GM19238 (cell line): ENCODE results near the gene THEM4.
A peak's percentile ranks its signal among the peaks of the same experiment; 100 is the strongest.

Experiments
- DNase-seq: peaks from one replicate; pipeline ENCODE4 v3.0.0; 2011; ENCODE audit warnings: low spot score; ENCODE audit not compliant: insufficient read length

THEM4 gene

GRCh38 chr1:151909167-151910149 is at the start of gene THEM4:
THEM4 (minus strand) TSS chr1:151909511; CDS start chr1:151909458, 53 bp downstream.
- DNase-seq: peak; percentile 95

GRCh38 chr1:151958959-151959358 is 49.6 kb upstream of the THEM4 start:
- no peak for DNase-seq

- no peak for DNase-seq
Observed at GRCh38 chr1:151956957-151957497, 47.7 kb upstream of the THEM4 start.

- no peak for DNase-seq
Observed at GRCh38 chr1:151953409-151954094, 44.2 kb upstream of the THEM4 start.

GRCh38 chr1:151952811-151953210 is 43.5 kb upstream of the THEM4 start:
- no peak for DNase-seq

- DNase-seq: no peak
Observed at GRCh38 chr1:151949371-151950193, 40.3 kb upstream of the THEM4 start.

- no peak for DNase-seq
Observed at GRCh38 chr1:151948506-151948905, 39.2 kb upstream of the THEM4 start.

GRCh38 chr1:151947140-151947539 is 37.8 kb upstream of the THEM4 start:
- no peak for DNase-seq

GRCh38 chr1:151945725-151946722 is 36.7 kb upstream of the THEM4 start:
- no peak for DNase-seq

- DNase-seq: no peak
Observed at GRCh38 chr1:151944857-151945575, 35.7 kb upstream of the THEM4 start.

- DNase-seq: no peak
Observed at GRCh38 chr1:151944126-151944856, 35.0 kb upstream of the THEM4 start.

GRCh38 chr1:151943591-151943990 is 34.3 kb upstream of the THEM4 start:
- no peak for DNase-seq

- no peak for DNase-seq
Observed at GRCh38 chr1:151942882-151943281, 33.6 kb upstream of the THEM4 start.

GRCh38 chr1:151940541-151940940 is 31.2 kb upstream of the THEM4 start:
- no peak for DNase-seq

GRCh38 chr1:151939779-151940178 is 30.5 kb upstream of the THEM4 start:
- no peak for DNase-seq

GRCh38 chr1:151939141-151939540 is 29.8 kb upstream of the THEM4 start:
- DNase-seq: no peak

- DNase-seq: no peak
Observed at GRCh38 chr1:151936653-151937052, 27.3 kb upstream of the THEM4 start.

GRCh38 chr1:151935894-151936602 is 26.7 kb upstream of the THEM4 start:
- DNase-seq: no peak
